Activated T-helper 2 cell treated with anti-CD3 and anti-CD28 coated beads, Interferon-gamma antibody, Interleukin-2, Interleukin-4, amounts not matched to agents 10 μg/mL and 5 μg/mL and 100 μg/mL, durations not matched to agents 14 hours and 24 hours and 36 hours (primary cell): ENCODE measurements around the gene E2F6. TPM values are rescaled to one million over a fixed set of nuclear protein-coding genes. Genes with fewer than 3 reads are reported as not detected.
A peak's percentile ranks its signal among the peaks of the same experiment; 100 is the strongest.

Experiments
- DNase-seq: peaks from one replicate; pipeline ENCODE4 v3.0.0; 2021; ENCODE audit warnings: low spot score
- H3K27ac Mint-ChIP-seq: one replicate; pipeline ENCODE4 v1.8.0; 2021; ENCODE audit warnings: mixed read lengths
- H3K27me3 Mint-ChIP-seq: one replicate; pipeline ENCODE4 v1.8.0; 2021; ENCODE audit warnings: low read depth, mixed read lengths
- H3K36me3 Mint-ChIP-seq: one replicate; pipeline ENCODE4 v1.8.0; 2021; ENCODE audit warnings: low read depth, mixed read lengths
- H3K4me1 Mint-ChIP-seq: one replicate; pipeline ENCODE4 v1.8.0; 2021; ENCODE audit warnings: low read depth, mixed read lengths
- H3K4me3 Mint-ChIP-seq: one replicate; pipeline ENCODE4 v1.8.0; 2021; ENCODE audit warnings: low read depth, mild to moderate bottlenecking, moderate library complexity, mixed read lengths
- H3K9me3 Mint-ChIP-seq: one replicate; pipeline ENCODE4 v1.8.0; 2021; ENCODE audit warnings: mixed read lengths
- intact Hi-C: fragments of 100-400 bp; cut with micrococcal nuclease; formaldehyde crosslinking; loops from one replicate; pipeline ENCODE4 v1.15.1; 2023
- total RNA-seq: library from RNA; stranded (reverse); gene quantifications from 2 replicates; pipeline ENCODE4 v1.2.3, GENCODE V29; 2022

Gene E2F6
- total RNA-seq, 1 donor from 2014 or later = 18.2 TPM

- H3K36me3 Mint-ChIP-seq = peaks cover 25% of the 10 kb centered on the region
- H3K9me3 Mint-ChIP-seq = no peaks in the 10 kb centered on the region
- no peak for DNase-seq
- peaks cover 20% of the 10 kb centered on the region for H3K4me1 Mint-ChIP-seq
- H3K4me3 Mint-ChIP-seq = peak overlapping the region; percentile 96
- no peaks in the 10 kb centered on the region for H3K27me3 Mint-ChIP-seq
- intact Hi-C loops = loop anchor here (5.0 to 10.0 kb wide), 5 partner anchors 124 to 652 kb away; partner anchors contain the start of genes LPIN1, PDIA6 and ROCK2
- peak overlapping the region; percentile 86 for H3K27ac Mint-ChIP-seq
These were observed 557 bp upstream of the E2F6 start for GRCh38 chr2:11466307-11467128.

- DNase-seq = no peak
- H3K36me3 Mint-ChIP-seq = peaks cover 25% of the 10 kb centered on the region
- peaks cover 20% of the 10 kb centered on the region for H3K4me1 Mint-ChIP-seq
- peak overlapping the region; percentile 86 for H3K27ac Mint-ChIP-seq
- H3K9me3 Mint-ChIP-seq = no peaks in the 10 kb centered on the region
- no peaks in the 10 kb centered on the region for H3K27me3 Mint-ChIP-seq
- peak overlapping the region; percentile 96 for H3K4me3 Mint-ChIP-seq
- intact Hi-C loops = loop anchor here (5.0 to 10.0 kb wide), 5 partner anchors 123 to 650 kb away; partner anchors contain the start of genes LPIN1, PDIA6 and ROCK2
These were observed 864 bp downstream of the E2F6 start for GRCh38 chr2:11465110-11465484.

- Mint-ChIP-seq H3K27ac (no peak overlapping the region), H3K27me3 (no peaks in the 10 kb centered on the region), H3K36me3 (peaks cover 32% of the 10 kb centered on the region), H3K9me3 (no peaks in the 10 kb centered on the region), H3K4me3 (no peak overlapping the region), H3K4me1 (peaks cover 32% of the 10 kb centered on the region)
- DNase-seq = no peak
- intact Hi-C loops = loop anchor here (10.0 kb wide), 3 partner anchors 285 to 645 kb away; partner anchors contain the start of genes LPIN1 and PDIA6
These were observed 6.1 kb downstream of the E2F6 start for GRCh38 chr2:11459816-11460215.

GRCh38 chr2:11458753-11459152 is 7.2 kb downstream of the E2F6 start:
- intact Hi-C loops = no loop called here
- no peaks in the 10 kb centered on the region for H3K9me3 Mint-ChIP-seq
- H3K27me3 Mint-ChIP-seq = no peaks in the 10 kb centered on the region
- H3K4me1 Mint-ChIP-seq = peaks cover 27% of the 10 kb centered on the region
- no peak overlapping the region for H3K27ac Mint-ChIP-seq
- peaks cover 24% of the 10 kb centered on the region for H3K36me3 Mint-ChIP-seq
- DNase-seq = no peak
- no peak overlapping the region for H3K4me3 Mint-ChIP-seq

GRCh38 chr2:11457935-11458334 is 8.0 kb downstream of the E2F6 start:
- Mint-ChIP-seq H3K4me3 (no peak overlapping the region), H3K4me1 (peaks cover 25% of the 10 kb centered on the region), H3K9me3 (no peaks in the 10 kb centered on the region), H3K27ac (no peak overlapping the region), H3K36me3 (peaks cover 27% of the 10 kb centered on the region), H3K27me3 (no peaks in the 10 kb centered on the region)
- intact Hi-C loops = no loop called here
- DNase-seq = no peak

- Mint-ChIP-seq H3K27me3 (no peaks in the 10 kb centered on the region), H3K27ac (peak overlapping the region; percentile 29), H3K9me3 (no peaks in the 10 kb centered on the region), H3K4me3 (no peak overlapping the region), H3K36me3 (peaks cover 30% of the 10 kb centered on the region), H3K4me1 (peaks cover 20% of the 10 kb centered on the region)
- DNase-seq = no peak
- intact Hi-C loops = no loop called here
These were observed 9.7 kb downstream of the E2F6 start for GRCh38 chr2:11456251-11456650.

- intact Hi-C loops = no loop called here
- no peak overlapping the region for H3K27ac Mint-ChIP-seq
- DNase-seq = no peak
- H3K4me3 Mint-ChIP-seq = no peak overlapping the region
- no peaks in the 10 kb centered on the region for H3K27me3 Mint-ChIP-seq
- H3K36me3 Mint-ChIP-seq = peaks cover 35% of the 10 kb centered on the region
- H3K4me1 Mint-ChIP-seq = peaks cover 20% of the 10 kb centered on the region
- H3K9me3 Mint-ChIP-seq = no peaks in the 10 kb centered on the region
These were observed 11.1 kb downstream of the E2F6 start for GRCh38 chr2:11454824-11455223.

- Mint-ChIP-seq H3K4me1 (peaks cover 2% of the 10 kb centered on the region), H3K4me3 (no peak overlapping the region), H3K9me3 (no peaks in the 10 kb centered on the region), H3K27me3 (no peaks in the 10 kb centered on the region), H3K27ac (no peak overlapping the region), H3K36me3 (peaks cover 55% of the 10 kb centered on the region)
- DNase-seq = no peak
- intact Hi-C loops = no loop called here
These were observed 15.2 kb downstream of the E2F6 start for GRCh38 chr2:11450791-11451190.

- H3K36me3 Mint-ChIP-seq = peaks cover 61% of the 10 kb centered on the region
These were observed 19.2 kb downstream of the E2F6 start for GRCh38 chr2:11446733-11447248.

GRCh38 chr2:11444737-11445136 is 21.2 kb downstream of the E2F6 start:
- peaks cover 23% of the 10 kb centered on the region for H3K9me3 Mint-ChIP-seq
- no peak overlapping the region for H3K27ac Mint-ChIP-seq
- no peak for DNase-seq
- intact Hi-C loops = loop anchor here (5.0 kb wide), 1 partner anchor 207 kb away; no protein-coding TSS in a partner anchor
- no peaks in the 10 kb centered on the region for H3K27me3 Mint-ChIP-seq
- H3K4me1 Mint-ChIP-seq = no peaks in the 10 kb centered on the region
- H3K4me3 Mint-ChIP-seq = no peak overlapping the region
- peaks cover 62% of the 10 kb centered on the region for H3K36me3 Mint-ChIP-seq

More at GRCh38 chr2:11446733-11447248, 19.2 kb downstream of the E2F6 start:
- DNase-seq = peak; percentile 12
- intact Hi-C loops = loop anchor here (1.0 to 5.0 kb wide), 2 partner anchors 209 to 314 kb away; no protein-coding TSS in a partner anchor
- Mint-ChIP-seq H3K9me3 (peaks cover 18% of the 10 kb centered on the region), H3K27ac (no peak overlapping the region), H3K4me3 (no peak overlapping the region), H3K27me3 (no peaks in the 10 kb centered on the region), H3K4me1 (no peaks in the 10 kb centered on the region)

GRCh38 chr2:11438555-11439080 is 27.3 kb downstream of the E2F6 start:
- peaks cover 25% of the 10 kb centered on the region for H3K36me3 Mint-ChIP-seq
- peaks cover 21% of the 10 kb centered on the region for H3K9me3 Mint-ChIP-seq
- no peaks in the 10 kb centered on the region for H3K4me1 Mint-ChIP-seq
- no peak for DNase-seq
- H3K4me3 Mint-ChIP-seq = no peak overlapping the region
- no peak overlapping the region for H3K27ac Mint-ChIP-seq
- intact Hi-C loops = no loop called here
- H3K27me3 Mint-ChIP-seq = no peaks in the 10 kb centered on the region

- no peak for DNase-seq
- Mint-ChIP-seq H3K27me3 (no peaks in the 10 kb centered on the region), H3K9me3 (peaks cover 14% of the 10 kb centered on the region), H3K27ac (no peak overlapping the region), H3K4me3 (no peak overlapping the region), H3K4me1 (no peaks in the 10 kb centered on the region), H3K36me3 (peaks cover 16% of the 10 kb centered on the region)
- intact Hi-C loops = no loop called here
These were observed 28.4 kb downstream of the E2F6 start for GRCh38 chr2:11437602-11438001.

GRCh38 chr2:11435036-11435435 is 30.9 kb downstream of the E2F6 start:
- DNase-seq = no peak
- Mint-ChIP-seq H3K27ac (no peak overlapping the region), H3K27me3 (no peaks in the 10 kb centered on the region), H3K9me3 (peaks cover 4% of the 10 kb centered on the region), H3K36me3 (peaks cover 2% of the 10 kb centered on the region), H3K4me1 (no peaks in the 10 kb centered on the region), H3K4me3 (no peak overlapping the region)
- intact Hi-C loops = no loop called here
